Esophagus squamous epithelium (tissue), 5 donors: ENCODE results near the gene FCGBP. TPM values are rescaled to one million over a fixed set of nuclear protein-coding genes. Genes with fewer than 3 reads are reported as not detected.

ENCODE experiments used
- DNase-seq: peaks from one replicate; lab custom pipeline; 2025; lab: John Stamatoyannopoulos, UW
- H3K27ac ChIP-seq, 4 donors: fragments of 200-600 bp; sonication (generic); one replicate each; pipeline ENCODE4 v1.5.1; 2016 to 2019; ENCODE audit warnings: mild to moderate bottlenecking in 1 of 4
- H3K27me3 ChIP-seq, 4 donors: fragments of 200-600 bp; sonication (generic); 1 replicate in 3 of 4; 2 replicates in 1 of 4; pipeline versions ENCODE4 v1.5.1 to v1.6.0; 2017 to 2021; ENCODE audit warnings: antibody characterized with exemption in 1 of 4
- H3K36me3 ChIP-seq, 3 donors: fragments of 200-600 bp; sonication (generic); one replicate each; pipeline ENCODE4 v1.5.1; 2016 to 2019
- H3K4me1 ChIP-seq, 3 donors: fragments of 200-600 bp; sonication (generic); one replicate each; pipeline ENCODE4 v1.5.1; 2017 to 2019
- H3K4me3 ChIP-seq, 4 donors: fragments of 200-600 bp; sonication (generic); 1 replicate in 3 of 4; 2 replicates in 1 of 4; pipeline ENCODE4 v1.5.1; 2016 to 2019; ENCODE audit warnings: mild to moderate bottlenecking in 2 of 4, moderate library complexity in 1 of 4
- H3K9me3 ChIP-seq, 3 donors: fragments of 200-600 bp; sonication (generic); one replicate each; pipeline ENCODE4 v1.5.1; 2016 to 2019
- POLR2A ChIP-seq, 4 donors: fragments of 450-650 bp; IDR thresholded peaks; one replicate each; pipeline ENCODE4 v1.6.1; 2017; ENCODE audit warnings: antibody characterized with exemption in 4 of 4, mild to moderate bottlenecking in 4 of 4, moderate library complexity in 3 of 4
- WGBS, 2 donors: methylation state at CpG; one replicate each; pipeline ENCODE4 v1.1.5; 2018; 5-methylcytosine and 5-hydroxymethylcytosine counted together
- intact Hi-C: fragments of 100-400 bp; cut with DNase I; formaldehyde crosslinking; loops from one replicate; pipeline ENCODE4 v1.15.0; 2022
- total RNA-seq, 4 donors: library from RNA; depleted of rRNA; stranded (reverse); fragments of >200 nt; gene quantifications; one replicate each; pipeline ENCODE4 v1.1.0, GENCODE V29; 2016
- TF ChIP-seq, protein P1 (sequence below), 6 experiments: fragments of 450-650 bp in 4 of 6; fragments of 200-600 bp in 2 of 6; sonication (generic) in 2 of 6; IDR thresholded peaks; one replicate each; pipeline ENCODE4 v1.5.1; 2016 to 2019; ENCODE audit warnings: antibody characterized with exemption in 6 of 6, mild to moderate bottlenecking in 4 of 6, moderate library complexity in 4 of 6
- donor health status: DM: yes; HTN: yes; CAD: no.

The FCGBP gene
- total RNA-seq, 4 donors from 2014 or later, result 5.7 to 79.9 (median 41.0) TPM

DNA sequence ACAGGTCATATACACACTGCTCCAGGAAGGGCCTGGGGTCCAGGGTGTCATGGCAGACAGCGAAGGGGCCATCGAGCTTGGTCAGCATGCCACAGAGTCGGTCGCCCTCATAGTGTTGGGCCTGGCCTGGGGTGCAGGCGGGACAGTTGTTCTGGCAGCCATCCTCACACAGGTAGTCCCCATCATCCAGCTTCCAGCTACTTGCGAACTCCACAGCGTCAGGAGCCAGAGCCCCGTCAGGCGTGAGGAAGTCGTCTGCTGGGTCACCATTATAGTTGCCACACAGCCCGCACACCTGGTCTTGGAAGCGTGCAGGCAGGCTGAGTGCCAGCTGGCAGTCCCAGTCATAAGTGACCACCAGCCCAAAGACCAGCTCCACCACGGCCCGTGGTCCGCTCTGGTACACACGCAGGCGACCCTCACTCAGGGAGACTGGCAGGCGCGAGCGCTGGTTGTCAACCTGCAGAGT lies 16.2 kb downstream of the FCGBP start:
- H3K36me3 ChIP-seq, result no peaks in the 10 kb centered on the region
- H3K4me3 ChIP-seq, result no peak overlapping the region
- H3K27ac ChIP-seq, result no peak overlapping the region
- peaks cover 0 to 36% (median 0%) of the 10 kb centered on the region in 4 donors for H3K27me3 ChIP-seq
- H3K4me1 ChIP-seq, result peaks cover 0 to 6% (median 0%) of the 10 kb centered on the region in 3 donors
- peaks cover 0 to 4% (median 0%) of the 10 kb centered on the region in 3 donors for H3K9me3 ChIP-seq
- intact Hi-C loops, result no loop called here
- no peak for DNase-seq
- WGBS, 2 donors, result 89% methylated on average over 11 to 20 of the region's 20 CpGs
- TF ChIP-seq, protein P1, sequence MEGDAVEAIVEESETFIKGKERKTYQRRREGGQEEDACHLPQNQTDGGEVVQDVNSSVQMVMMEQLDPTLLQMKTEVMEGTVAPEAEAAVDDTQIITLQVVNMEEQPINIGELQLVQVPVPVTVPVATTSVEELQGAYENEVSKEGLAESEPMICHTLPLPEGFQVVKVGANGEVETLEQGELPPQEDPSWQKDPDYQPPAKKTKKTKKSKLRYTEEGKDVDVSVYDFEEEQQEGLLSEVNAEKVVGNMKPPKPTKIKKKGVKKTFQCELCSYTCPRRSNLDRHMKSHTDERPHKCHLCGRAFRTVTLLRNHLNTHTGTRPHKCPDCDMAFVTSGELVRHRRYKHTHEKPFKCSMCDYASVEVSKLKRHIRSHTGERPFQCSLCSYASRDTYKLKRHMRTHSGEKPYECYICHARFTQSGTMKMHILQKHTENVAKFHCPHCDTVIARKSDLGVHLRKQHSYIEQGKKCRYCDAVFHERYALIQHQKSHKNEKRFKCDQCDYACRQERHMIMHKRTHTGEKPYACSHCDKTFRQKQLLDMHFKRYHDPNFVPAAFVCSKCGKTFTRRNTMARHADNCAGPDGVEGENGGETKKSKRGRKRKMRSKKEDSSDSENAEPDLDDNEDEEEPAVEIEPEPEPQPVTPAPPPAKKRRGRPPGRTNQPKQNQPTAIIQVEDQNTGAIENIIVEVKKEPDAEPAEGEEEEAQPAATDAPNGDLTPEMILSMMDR (IDR thresholded peaks at IDR 0.05), result no peak
- TF ChIP-seq POLR2A (IDR thresholded peaks at IDR 0.05), result no peak

DNA sequence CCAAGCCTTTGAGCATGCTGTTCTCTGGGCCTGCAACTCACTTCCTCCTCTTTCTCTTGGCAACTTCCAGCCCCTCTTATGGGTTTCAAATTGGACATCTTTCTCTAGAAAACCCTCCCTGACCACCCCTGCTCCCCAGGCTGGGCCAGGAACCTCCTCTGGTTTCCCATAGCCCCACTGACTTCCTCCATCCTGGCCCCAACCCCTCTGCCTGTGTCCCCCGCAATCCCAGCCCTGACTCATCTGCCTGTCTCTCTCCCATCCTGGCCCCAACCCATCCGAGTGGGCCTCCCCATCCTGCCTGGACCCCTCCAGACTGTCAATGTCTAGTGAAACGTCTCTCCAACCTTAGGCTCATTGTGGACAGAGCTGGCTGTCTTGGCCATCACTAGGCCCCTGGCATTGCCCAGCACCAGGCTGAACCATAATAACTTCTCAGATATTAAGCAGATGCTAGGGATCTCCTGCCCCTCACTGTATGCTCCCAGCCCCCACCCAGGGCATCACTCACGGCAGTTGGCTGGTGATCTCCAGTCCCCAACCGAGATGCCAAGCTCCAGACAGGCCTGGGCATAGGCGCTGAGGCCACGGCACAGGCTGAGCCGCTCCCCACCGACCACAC lies 16.8 kb downstream of the FCGBP start:
- Histone ChIP-seq H3K9me3 (peaks cover 0 to 4% (median 0%) of the 10 kb centered on the region in 3 donors), H3K36me3 (no peaks in the 10 kb centered on the region), H3K27ac (no peak overlapping the region), H3K27me3 (peaks cover 0 to 36% (median 0%) of the 10 kb centered on the region in 4 donors), H3K4me1 (peaks cover 0 to 6% (median 0%) of the 10 kb centered on the region in 3 donors), H3K4me3 (no peak overlapping the region)
- no peak for DNase-seq
- WGBS, 2 donors, result 73 to 86% methylated on average over 3 of the region's 9 CpGs
- intact Hi-C loops, result no loop called here
- no peak for TF ChIP-seq POLR2A (IDR thresholded peaks at IDR 0.05)
- TF ChIP-seq, protein P1 (IDR thresholded peaks at IDR 0.05), result no peak

DNA sequence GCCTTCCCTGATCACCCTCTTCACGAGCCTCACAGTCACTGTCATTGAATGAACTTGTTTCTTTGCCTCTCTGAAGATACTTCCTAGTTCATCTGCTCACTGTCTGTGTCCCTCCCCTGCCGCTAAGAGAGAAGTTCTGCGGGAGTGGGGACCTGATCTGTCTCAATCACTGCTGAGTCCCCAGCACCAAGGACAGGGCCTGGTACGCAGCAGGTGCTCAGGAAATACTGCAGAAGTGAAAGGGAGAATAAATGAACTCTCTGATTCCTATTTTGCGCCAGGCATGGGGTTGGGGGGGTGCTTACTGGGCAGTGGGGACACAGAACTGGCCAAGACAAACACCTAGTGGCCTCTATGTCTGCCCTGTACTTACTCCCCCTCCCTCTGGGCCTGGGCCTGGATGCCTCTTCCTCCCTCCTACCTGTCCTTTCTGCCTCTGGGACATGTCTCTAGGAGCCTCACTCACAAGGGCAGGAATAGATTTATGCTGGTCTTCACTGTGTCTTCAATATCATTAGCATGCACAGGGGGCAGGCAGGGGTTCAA lies 17.5 kb downstream of the FCGBP start:
- H3K27ac ChIP-seq, result no peak overlapping the region
- peaks cover 0 to 4% (median 0%) of the 10 kb centered on the region in 3 donors for H3K9me3 ChIP-seq
- H3K36me3 ChIP-seq, result no peaks in the 10 kb centered on the region
- 66 to 88% methylated on average over 1 to 5 of the region's 5 CpGs for WGBS, 2 donors
- intact Hi-C loops, result no loop called here
- peaks cover 0 to 6% (median 0%) of the 10 kb centered on the region in 3 donors for H3K4me1 ChIP-seq
- DNase-seq, result no peak
- no peak overlapping the region for H3K4me3 ChIP-seq
- peaks cover 0 to 36% (median 0%) of the 10 kb centered on the region in 4 donors for H3K27me3 ChIP-seq
- TF ChIP-seq POLR2A (IDR thresholded peaks at IDR 0.05), result no peak
- TF ChIP-seq, protein P1 (IDR thresholded peaks at IDR 0.05), result no peak

DNA sequence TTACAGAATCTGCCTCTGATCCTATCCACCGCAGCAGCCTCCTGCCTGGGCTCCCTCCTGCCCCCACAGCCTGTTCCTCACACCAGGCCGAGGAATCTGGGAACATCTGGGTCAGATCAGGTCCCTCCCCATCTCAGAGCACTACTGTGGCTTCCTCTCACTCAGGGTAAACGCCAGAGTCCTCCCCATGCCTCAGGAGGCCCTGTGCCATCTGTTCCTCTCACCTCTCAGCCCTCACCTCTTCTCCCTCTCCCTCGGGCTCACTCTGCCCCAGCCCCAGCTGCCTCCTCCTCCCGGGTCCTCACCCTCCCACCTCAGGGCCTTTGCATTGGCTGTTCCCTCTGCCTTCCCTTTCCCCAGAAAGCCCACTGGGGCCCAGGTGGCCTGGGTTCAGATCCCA lies 18.2 kb downstream of the FCGBP start:
- WGBS, 2 donors, result 57 to 71% methylated on average over 5 of the region's 5 CpGs
- DNase-seq, result no peak
- TF ChIP-seq, protein P1 (IDR thresholded peaks at IDR 0.05), result no peak
- no peak for TF ChIP-seq POLR2A (IDR thresholded peaks at IDR 0.05)
- Histone ChIP-seq H3K36me3 (no peaks in the 10 kb centered on the region), H3K27me3 (peaks cover 0 to 36% (median 0%) of the 10 kb centered on the region in 4 donors), H3K4me3 (no peak overlapping the region), H3K27ac (no peak overlapping the region), H3K9me3 (peaks cover 0 to 4% (median 0%) of the 10 kb centered on the region in 3 donors), H3K4me1 (peaks cover 0 to 6% (median 0%) of the 10 kb centered on the region in 3 donors)
- intact Hi-C loops, result no loop called here

DNA sequence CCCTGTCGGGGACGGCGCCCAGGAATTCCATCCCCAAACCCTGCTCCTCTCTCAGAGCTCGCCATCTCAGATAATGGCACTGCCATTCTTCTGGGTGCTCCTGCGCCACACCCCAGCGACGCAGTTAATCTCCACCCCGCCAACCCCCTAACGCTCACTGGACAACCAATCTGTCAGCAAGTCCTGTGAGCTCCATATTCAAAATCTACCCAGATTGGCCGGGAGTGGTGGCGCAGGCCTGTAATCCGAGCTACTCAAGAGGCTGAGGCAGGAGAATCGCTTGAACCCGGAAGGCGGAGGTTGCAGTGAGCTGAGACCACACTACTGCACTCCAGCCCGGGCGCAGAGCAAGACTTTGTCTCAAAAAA lies 18.6 kb downstream of the FCGBP start:
- TF ChIP-seq, protein P1 (IDR thresholded peaks at IDR 0.05), result no peak
- TF ChIP-seq POLR2A (IDR thresholded peaks at IDR 0.05), result no peak
- WGBS, 2 donors, result 77 to 92% methylated on average over 10 to 16 of the region's 17 CpGs
- intact Hi-C loops, result no loop called here
- peaks cover 0 to 6% (median 0%) of the 10 kb centered on the region in 3 donors for H3K4me1 ChIP-seq
- H3K9me3 ChIP-seq, result peaks cover 0 to 4% (median 0%) of the 10 kb centered on the region in 3 donors
- no peaks in the 10 kb centered on the region for H3K36me3 ChIP-seq
- H3K27me3 ChIP-seq, result peaks cover 0 to 36% (median 0%) of the 10 kb centered on the region in 4 donors
- no peak for DNase-seq
- H3K27ac ChIP-seq, result no peak overlapping the region
- H3K4me3 ChIP-seq, result no peak overlapping the region
